Endothelial cell of umbilical vein (primary cell): Measurements from ENCODE around the gene FAM118A. TPM values are rescaled to one million over a fixed set of nuclear protein-coding genes. Genes with fewer than 3 reads are reported as not detected.

ENCODE experiments used
- BruUV-seq: library from RNA; stranded (reverse); fragments of 400-500 nt; replicated peaks from 2 replicates; lab custom pipeline; 2021; lab: Mats Ljungman, UMichigan
- CTCF ChIA-PET: fragments of 300-600, 350-600 bp; sonication (Branson Sonifier 250); formaldehyde crosslinking; loops from one replicate; lab custom pipeline; 2021; ENCODE audit warnings: antibody characterized with exemption, inconsistent platforms; lab: Charles Lee
- POLR2A ChIA-PET: fragments of 300-600, 350-600 bp; sonication (Branson Sonifier 250); formaldehyde crosslinking; loops from one replicate; lab custom pipeline; 2021; ENCODE audit warnings: antibody characterized with exemption, inconsistent platforms; lab: Charles Lee
- DNase-seq: peaks from one replicate; pipeline ENCODE4 v3.0.0-alpha.2; 2011; ENCODE audit warnings: low read depth, low spot score
- FAIRE-seq: peaks from 2 replicates; lab custom pipeline; 2011; peaks lifted over from hg19 to GRCh38; lab: Jason Lieb, UNC
- H2AFZ ChIP-seq: 2 replicates; pipeline ENCODE4 v1.6.0; 2012; ENCODE audit warnings: low read depth, low read length, control low read depth, inconsistent platforms
- H3K27ac ChIP-seq: 2 replicates; pipeline ENCODE4 v1.5.1; 2011; ENCODE audit warnings: low read depth, mild to moderate bottlenecking, control low read depth, low read length, moderate library complexity; ENCODE audit not compliant: insufficient read depth
- H3K27me3 ChIP-seq, 2 experiments: 2 replicates each; pipeline versions ENCODE4 v1.6.0 to v1.6.1; 2011; ENCODE audit warnings: low read length in 2 of 2, mixed read lengths in 1 of 2; ENCODE audit not compliant: control insufficient read depth in 2 of 2, insufficient read depth in 2 of 2
- H3K36me3 ChIP-seq, 2 experiments: 2 replicates in 1 of 2; 3 replicates in 1 of 2; pipeline ENCODE4 v1.5.1; 2011; ENCODE audit warnings: low read length in 2 of 2, mild to moderate bottlenecking in 1 of 2, moderate library complexity in 1 of 2; ENCODE audit not compliant: control insufficient read depth in 2 of 2, insufficient read depth in 2 of 2; ENCODE audit errors: extremely low read depth in 1 of 2
- H3K4me1 ChIP-seq: 3 replicates; pipeline ENCODE4 v1.5.1; 2011; ENCODE audit warnings: mild to moderate bottlenecking, low read length; ENCODE audit not compliant: control insufficient read depth, insufficient read depth; ENCODE audit errors: extremely low read depth
- H3K4me2 ChIP-seq: 2 replicates; pipeline ENCODE4 v1.6.1; 2011; ENCODE audit warnings: low read length, control low read depth, mixed read lengths; ENCODE audit not compliant: insufficient read depth
- H3K4me3 ChIP-seq, 3 experiments: fragments of 200-600 bp in 1 of 3; sonication (generic), shearing (Covaris generic) in 1 of 3; replicated peaks in 1 of 3; 2 replicates each; pipeline ENCODE4 v1.5.1; 2011 to 2016; ENCODE audit warnings: control low read depth in 3 of 3, low read length in 3 of 3, mild to moderate bottlenecking in 2 of 3, inconsistent platforms in 1 of 3, low read depth in 1 of 3, moderate library complexity in 1 of 3; ENCODE audit not compliant: insufficient read depth in 1 of 3
- H3K79me2 ChIP-seq: 2 replicates; pipeline ENCODE4 v1.6.0; 2012; ENCODE audit warnings: low read length, inconsistent platforms; ENCODE audit not compliant: control insufficient read depth, insufficient read depth
- H3K9ac ChIP-seq: replicated peaks from 2 replicates; pipeline ENCODE3; 2011; ENCODE audit warnings: low read length, control low read depth; ENCODE audit not compliant: insufficient read depth; ENCODE audit errors: extremely low read depth
- H3K9me1 ChIP-seq: replicated peaks from 3 replicates; pipeline ENCODE4 v1.6.0; 2011; ENCODE audit warnings: mild to moderate bottlenecking, low read length; ENCODE audit not compliant: control insufficient read depth, insufficient read depth; ENCODE audit errors: extremely low read depth
- H3K9me3 ChIP-seq: replicated peaks from 2 replicates; pipeline ENCODE4 v1.5.1; 2012; ENCODE audit warnings: low read length, inconsistent platforms; ENCODE audit not compliant: control insufficient read depth, insufficient read depth
- H4K20me1 ChIP-seq: replicated peaks from 2 replicates; pipeline ENCODE3; 2011; ENCODE audit warnings: mild to moderate bottlenecking, low read length; ENCODE audit not compliant: control insufficient read depth, insufficient read depth; ENCODE audit errors: extremely low read depth
- EZH2 ChIP-seq: IDR thresholded peaks from 2 replicates; pipeline ENCODE4 v1.6.1; 2012; ENCODE audit warnings: borderline replicate concordance, low read depth, mild to moderate bottlenecking, moderate library complexity, low read length, inconsistent platforms; ENCODE audit not compliant: severe bottlenecking
- FOS ChIP-seq: IDR thresholded peaks from 2 replicates; pipeline ENCODE4 v1.6.1; 2011; ENCODE audit warnings: mild to moderate bottlenecking, low read length, moderate library complexity, borderline replicate concordance; ENCODE audit not compliant: insufficient read depth
- GATA2 ChIP-seq: IDR thresholded peaks from 2 replicates; pipeline ENCODE4 v1.7.0; 2011; ENCODE audit warnings: low read depth, mild to moderate bottlenecking, moderate library complexity, mixed read lengths, low read length; ENCODE audit not compliant: insufficient read length, insufficient read depth
- JUN ChIP-seq: IDR thresholded peaks from 2 replicates; pipeline ENCODE4 v1.6.1; 2011; ENCODE audit warnings: borderline replicate concordance, low read depth; ENCODE audit not compliant: insufficient read length, insufficient read depth
- MYC ChIP-seq: IDR thresholded peaks from one replicate; pipeline ENCODE4 v1.6.1; 2011; ENCODE audit warnings: mild to moderate bottlenecking, low read depth, low read length
- POLR2A ChIP-seq: IDR thresholded peaks from 2 replicates; pipeline ENCODE4 v1.6.1; 2012; ENCODE audit warnings: low read depth, mild to moderate bottlenecking, control low read depth, low read length
- POLR2AphosphoS5 ChIP-seq: IDR thresholded peaks from 2 replicates; pipeline ENCODE4 v1.6.1; 2012; ENCODE audit warnings: low read depth, mild to moderate bottlenecking, control low read depth, low read length, moderate library complexity; ENCODE audit not compliant: insufficient read depth
- dilution Hi-C: fragments of 300-500 bp; cut with MboI; formaldehyde crosslinking; loops from one replicate; pipeline ENCODE4 v1.15.0; 2019; ENCODE audit warnings: low sequenced_read_pairs; ENCODE audit not compliant: extremely low pct_ligation_motif_present
- intact Hi-C: fragments of 100-400 bp; cut with micrococcal nuclease; formaldehyde crosslinking; loops from one replicate; pipeline ENCODE4 v1.10.0; 2022
- polyA plus RNA-seq, 4 experiments: library from polyadenylated mRNA; depleted of rRNA in 3 of 4; stranded (reverse) in 3 of 4; unstranded in 1 of 4; fragments of >200 nt; gene quantifications; 2 replicates each; pipeline versions ENCODE4 v1.2.1 to v1.2.3, GENCODE V29; 2011 to 2012; ENCODE audit warnings: missing spikeins in 1 of 4
- total RNA-seq: library from RNA; stranded (reverse); gene quantifications from 2 replicates; pipeline ENCODE4 v1.2.3, GENCODE V29; 2021
- TF ChIP-seq, protein P1 (sequence below): IDR thresholded peaks from 2 replicates; pipeline ENCODE4 v1.6.1; 2011; ENCODE audit not compliant: insufficient read depth, insufficient read length
- TF ChIP-seq, protein P2 (sequence below), 2 donors: IDR thresholded peaks; 1 replicate in 1 of 2; 2 replicates in 1 of 2; pipeline ENCODE4 v1.5.1; 2011; ENCODE audit warnings: low read length in 2 of 2, mild to moderate bottlenecking in 2 of 2, moderate library complexity in 2 of 2, control low read depth in 1 of 2, inconsistent platforms in 1 of 2, low read depth in 1 of 2; ENCODE audit not compliant: insufficient read depth in 1 of 2; ENCODE audit errors: extremely low read depth in 1 of 2

FAM118A gene
- total and polyA plus RNA-seq, 2 donors (not counting 3 experiments of a cell fraction or from before 2014, with no cell fraction given), result 20.2 to 25.6 TPM

DNA sequence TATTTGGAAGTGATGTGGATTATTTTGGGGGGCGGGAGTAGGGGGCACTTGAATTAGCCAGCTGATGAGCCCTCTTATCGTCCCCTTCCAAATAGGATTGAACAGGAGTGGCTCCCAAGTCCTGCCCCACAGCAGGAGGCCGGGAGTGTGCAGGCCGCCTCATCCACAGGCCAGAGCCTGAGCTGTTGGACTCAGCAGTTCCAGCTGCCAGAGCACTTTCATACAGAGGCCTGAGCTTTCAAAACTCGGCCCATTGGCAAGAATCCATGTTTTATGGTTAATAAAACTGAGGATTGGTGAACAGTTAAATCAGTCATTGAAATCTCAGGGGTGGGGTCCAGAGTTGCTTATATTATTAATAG is 9.6 kb downstream of the FAM118A start:
- peak; percentile 29 for DNase-seq
- Histone ChIP-seq H2AFZ (no peak overlapping the region), H3K27ac (peak overlapping the region; percentile 99), H3K79me2 (peaks cover 53% of the 10 kb centered on the region), H3K36me3 (peaks cover 4 to 18% of the 10 kb centered on the region in 2 experiments), H3K4me3 (no peak overlapping the region), H3K9me3 (no peaks in the 10 kb centered on the region), H4K20me1 (no peaks in the 10 kb centered on the region), H3K9ac (no peak overlapping the region), H3K27me3 (no peaks in the 10 kb centered on the region), H3K9me1 (no peaks in the 10 kb centered on the region), H3K4me1 (peaks cover 26% of the 10 kb centered on the region), H3K4me2 (no peak overlapping the region)
- BruUV-seq, result no TSS peak
- TF ChIP-seq JUN (no peak), POLR2A (no peak), MYC (no peak), GATA2 (no peak), POLR2AphosphoS5 (no peak)
- no peak for FAIRE-seq
- intact Hi-C loops (loop anchor here (5.0 to 10.0 kb wide), 3 partner anchors 52 to 1295 kb away; partner anchors contain the start of gene PARVB), dilution Hi-C loops (no loop called here)
- POLR2A ChIA-PET, result no interaction called here
- CTCF ChIA-PET, result interaction anchor here (0.9 kb wide), 1 partner anchor 23 kb away, joined by 3 read pairs; no protein-coding TSS in a partner anchor

DNA sequence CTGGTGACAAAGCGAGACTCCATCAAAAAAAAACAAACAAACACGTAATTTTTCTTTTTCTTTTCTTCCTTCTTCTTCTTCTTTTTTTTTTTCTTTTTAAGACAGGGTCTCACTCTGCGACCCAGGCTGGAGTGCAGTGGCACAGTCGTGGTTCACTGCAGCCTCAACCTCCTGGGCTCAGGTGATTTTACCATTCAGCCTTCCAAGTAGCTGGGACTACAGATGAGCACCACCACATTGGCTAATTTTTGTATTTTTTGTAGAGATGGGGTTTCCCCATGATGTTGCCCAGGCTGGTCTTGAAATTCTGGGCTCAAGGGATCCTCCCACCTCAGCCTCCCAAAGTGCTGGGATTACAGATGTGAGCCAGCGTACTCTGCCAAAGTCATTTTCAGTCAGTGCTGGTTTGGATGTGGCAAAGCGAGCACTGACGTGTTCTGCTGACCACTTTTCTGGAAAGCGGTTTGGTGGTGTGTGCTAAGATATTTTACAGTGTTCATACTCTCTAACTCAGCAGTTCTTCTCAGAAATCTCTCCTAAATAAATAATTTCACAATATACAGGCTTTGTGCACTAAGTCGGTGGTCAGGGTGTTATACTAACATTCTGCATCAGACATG is 10.7 kb downstream of the FAM118A start:
- FAIRE-seq, result no peak

More for the DNA sequence above, 10.7 kb downstream of the FAM118A start:
- H3K79me2 ChIP-seq, result peaks cover 43% of the 10 kb centered on the region
- H3K36me3 ChIP-seq, result peaks cover 4 to 21% of the 10 kb centered on the region in 2 experiments
- DNase-seq, result no peak
- H3K9ac ChIP-seq, result no peak overlapping the region
- no peak overlapping the region for H2AFZ ChIP-seq
- no TSS peak for BruUV-seq
- H4K20me1 ChIP-seq, result no peaks in the 10 kb centered on the region
- H3K9me1 ChIP-seq, result no peaks in the 10 kb centered on the region
- ChIA-PET POLR2A (no interaction called here), CTCF (no interaction called here)
- peaks cover 24% of the 10 kb centered on the region for H3K4me1 ChIP-seq
- no peak overlapping the region for H3K4me3 ChIP-seq
- no peak overlapping the region for H3K4me2 ChIP-seq
- dilution Hi-C loops, result no loop called here
- TF ChIP-seq, protein P1, sequence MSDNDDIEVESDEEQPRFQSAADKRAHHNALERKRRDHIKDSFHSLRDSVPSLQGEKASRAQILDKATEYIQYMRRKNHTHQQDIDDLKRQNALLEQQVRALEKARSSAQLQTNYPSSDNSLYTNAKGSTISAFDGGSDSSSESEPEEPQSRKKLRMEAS, result no peak
- no peak for TF ChIP-seq MYC
- TF ChIP-seq EZH2, result no peak
- no peak for TF ChIP-seq JUN
- no peak for TF ChIP-seq POLR2A
- TF ChIP-seq POLR2AphosphoS5, result no peak
- no peak for TF ChIP-seq FOS
- no peak for TF ChIP-seq GATA2
- TF ChIP-seq, protein P2, sequence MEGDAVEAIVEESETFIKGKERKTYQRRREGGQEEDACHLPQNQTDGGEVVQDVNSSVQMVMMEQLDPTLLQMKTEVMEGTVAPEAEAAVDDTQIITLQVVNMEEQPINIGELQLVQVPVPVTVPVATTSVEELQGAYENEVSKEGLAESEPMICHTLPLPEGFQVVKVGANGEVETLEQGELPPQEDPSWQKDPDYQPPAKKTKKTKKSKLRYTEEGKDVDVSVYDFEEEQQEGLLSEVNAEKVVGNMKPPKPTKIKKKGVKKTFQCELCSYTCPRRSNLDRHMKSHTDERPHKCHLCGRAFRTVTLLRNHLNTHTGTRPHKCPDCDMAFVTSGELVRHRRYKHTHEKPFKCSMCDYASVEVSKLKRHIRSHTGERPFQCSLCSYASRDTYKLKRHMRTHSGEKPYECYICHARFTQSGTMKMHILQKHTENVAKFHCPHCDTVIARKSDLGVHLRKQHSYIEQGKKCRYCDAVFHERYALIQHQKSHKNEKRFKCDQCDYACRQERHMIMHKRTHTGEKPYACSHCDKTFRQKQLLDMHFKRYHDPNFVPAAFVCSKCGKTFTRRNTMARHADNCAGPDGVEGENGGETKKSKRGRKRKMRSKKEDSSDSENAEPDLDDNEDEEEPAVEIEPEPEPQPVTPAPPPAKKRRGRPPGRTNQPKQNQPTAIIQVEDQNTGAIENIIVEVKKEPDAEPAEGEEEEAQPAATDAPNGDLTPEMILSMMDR (IDR thresholded peaks at IDR 0.05; ENCODE audit: extremely low read depth in 1 of 2, insufficient read depth in 1 of 2, low read depth in 1 of 2, low read length in 2 of 2), result no peak
- H3K27me3 ChIP-seq, result no peaks in the 10 kb centered on the region
- intact Hi-C loops, result no loop called here
- no peaks in the 10 kb centered on the region for H3K9me3 ChIP-seq
- no peak overlapping the region for H3K27ac ChIP-seq
